ENCODE results near the gene VSNL1.

The VSNL1 gene

GRCh38 chr2:17540093-17540812, at the start of gene VSNL1:
TSS of gene VSNL1 (plus strand) at chr2:17540696. CDS start at chr2:17592075, 51,379 bp downstream.
- no peak for FAIRE-seq

GRCh38 chr2:17495590-17495989, 44.9 kb upstream of the VSNL1 start:
- no peak for FAIRE-seq

- FAIRE-seq = no peak
Observed at GRCh38 chr2:17497718-17498117, 42.8 kb upstream of the VSNL1 start.

- no peak for FAIRE-seq
Observed at GRCh38 chr2:17506736-17507616, 33.5 kb upstream of the VSNL1 start.

GRCh38 chr2:17515652-17516051, 24.8 kb upstream of the VSNL1 start:
- FAIRE-seq = no peak

GRCh38 chr2:17517481-17518211, 22.9 kb upstream of the VSNL1 start:
- no peak for FAIRE-seq

- FAIRE-seq = no peak
Observed at GRCh38 chr2:17518212-17519154, 22.0 kb upstream of the VSNL1 start, which contains the start of gene RAD51AP2. TSS of gene RAD51AP2 (minus strand) at chr2:17518440. CDS start at chr2:17518415, 25 bp downstream.

- no peak for FAIRE-seq
Observed at GRCh38 chr2:17519486-17519885, 21.0 kb upstream of the VSNL1 start.

- FAIRE-seq = no peak
Observed at GRCh38 chr2:17520761-17521160, 19.7 kb upstream of the VSNL1 start.

GRCh38 chr2:17521621-17522020, 18.9 kb upstream of the VSNL1 start:
- no peak for FAIRE-seq

GRCh38 chr2:17522303-17522702, 18.2 kb upstream of the VSNL1 start:
- no peak for FAIRE-seq

GRCh38 chr2:17529771-17530170, 10.7 kb upstream of the VSNL1 start:
- no peak for FAIRE-seq

GRCh38 chr2:17533546-17533945, 7.0 kb upstream of the VSNL1 start:
- no peak for FAIRE-seq

- no peak for FAIRE-seq
Observed at GRCh38 chr2:17536416-17536815, 4.1 kb upstream of the VSNL1 start.

GRCh38 chr2:17538022-17538843, 2.3 kb upstream of the VSNL1 start:
- no peak for FAIRE-seq

GRCh38 chr2:17538844-17539554, 1.5 kb upstream of the VSNL1 start:
- no peak for FAIRE-seq

GRCh38 chr2:17539611-17540092, 844 bp upstream of the VSNL1 start:
- no peak for FAIRE-seq

GRCh38 chr2:17540813-17541530, 476 bp downstream of the VSNL1 start:
- FAIRE-seq = no peak

GRCh38 chr2:17541531-17541950, 1.0 kb downstream of the VSNL1 start:
- no peak for FAIRE-seq

GRCh38 chr2:17542471-17542870, 2.0 kb downstream of the VSNL1 start:
- FAIRE-seq = no peak

Data from A204.1 (cell line).